H1 (cell line): Measurements from ENCODE around the gene TMEM50A. TPM values are rescaled to one million over a fixed set of nuclear protein-coding genes. Genes with fewer than 3 reads are reported as not detected.

Source experiments
- CTCF ChIA-PET: fragments of 300-600 bp; sonication (Branson Sonifier 250); formaldehyde crosslinking; loops from one replicate; lab custom pipeline; 2021; ENCODE audit not compliant: partially characterized antibody; lab: Charles Lee
- POLR2A ChIA-PET: fragments of 300-600 bp; sonication (Branson Sonifier 250); formaldehyde crosslinking; loops from one replicate; lab custom pipeline; 2021; ENCODE audit warnings: inconsistent platforms; ENCODE audit not compliant: partially characterized antibody; lab: Charles Lee
- DNase-seq, 2 experiments: peaks; one replicate each; pipeline versions ENCODE4 v3.0.0 to v3.0.0-alpha.2; 2010 to 2022; ENCODE audit warnings: low spot score in 2 of 2, low read depth in 1 of 2, mixed read lengths in 1 of 2
- FAIRE-seq: peaks from 2 replicates; lab custom pipeline; 2011; peaks lifted over from hg19 to GRCh38; lab: Jason Lieb, UNC
- H2AFZ ChIP-seq: 2 replicates; pipeline ENCODE4 v1.8.1; 2012; ENCODE audit warnings: low read length, inconsistent platforms
- H2AK5ac ChIP-seq: 2 replicates; pipeline ENCODE4 v1.6.1; 2013; ENCODE audit warnings: low read depth, low read length
- H2BK120ac ChIP-seq: replicated peaks from 2 replicates; pipeline ENCODE3; 2013; ENCODE audit warnings: low read depth, low read length, inconsistent platforms
- H2BK12ac ChIP-seq: 2 replicates; pipeline ENCODE4 v1.6.1; 2013; ENCODE audit warnings: low read depth, low read length
- H2BK15ac ChIP-seq: 2 replicates; pipeline ENCODE4 v1.6.1; 2013; ENCODE audit warnings: low read length
- H2BK20ac ChIP-seq: 2 replicates; pipeline ENCODE4 v1.6.1; 2013; ENCODE audit warnings: low read length
- H2BK5ac ChIP-seq: 2 replicates; pipeline ENCODE4 v1.6.1; 2013; ENCODE audit warnings: low read depth, low read length
- H3K14ac ChIP-seq: 2 replicates; pipeline ENCODE4 v1.6.1; 2013; ENCODE audit warnings: inconsistent platforms; ENCODE audit not compliant: insufficient read length
- H3K18ac ChIP-seq: 2 replicates; pipeline ENCODE4 v1.6.1; 2013; ENCODE audit warnings: low read length; ENCODE audit errors: extremely low read depth
- H3K23ac ChIP-seq: 2 replicates; pipeline ENCODE4 v1.6.1; 2013; ENCODE audit warnings: inconsistent platforms; ENCODE audit not compliant: insufficient read length
- H3K23me2 ChIP-seq: 2 replicates; pipeline ENCODE4 v1.6.1; 2013; ENCODE audit warnings: low read depth, low read length
- H3K27ac ChIP-seq: 2 replicates; pipeline ENCODE4 v1.6.1; 2011; ENCODE audit warnings: low read depth, low read length, inconsistent platforms
- H3K27me3 ChIP-seq, 4 experiments: replicated peaks in 1 of 4; 1 replicate in 1 of 4; 2 replicates in 3 of 4; pipeline versions ENCODE4 v1.6.1 to v1.8.1; 2011 to 2013; ENCODE audit warnings: low read length in 3 of 4, mild to moderate bottlenecking in 3 of 4, inconsistent platforms in 2 of 4, mixed read lengths in 2 of 4, moderate library complexity in 1 of 4; ENCODE audit not compliant: control insufficient read depth in 3 of 4, insufficient read depth in 3 of 4; ENCODE audit errors: extremely low read depth in 1 of 4
- H3K36me3 ChIP-seq, 4 experiments: 2 replicates each; pipeline versions ENCODE4 v1.6.1 to v1.8.1; 2011 to 2013; ENCODE audit warnings: mild to moderate bottlenecking in 4 of 4, low read length in 3 of 4, moderate library complexity in 2 of 4, control low read depth in 1 of 4, inconsistent platforms in 1 of 4; ENCODE audit not compliant: insufficient read depth in 4 of 4, control insufficient read depth in 2 of 4
- H3K4ac ChIP-seq: replicated peaks from 2 replicates; pipeline ENCODE3; 2013; ENCODE audit warnings: low read length, low read depth, mixed read lengths, inconsistent platforms; ENCODE audit not compliant: insufficient read length
- H3K4me1 ChIP-seq, 4 experiments: replicated peaks in 1 of 4; 1 replicate in 1 of 4; 2 replicates in 3 of 4; pipeline versions ENCODE4 v1.6.1 to v1.8.1; 2011 to 2013; ENCODE audit warnings: low read length in 3 of 4, inconsistent platforms in 2 of 4, mixed read lengths in 1 of 4; ENCODE audit not compliant: insufficient read depth in 4 of 4, control insufficient read depth in 3 of 4
- H3K4me2 ChIP-seq, 2 experiments: 2 replicates each; pipeline versions ENCODE4 v1.6.1 to v1.8.1; 2011 to 2013; ENCODE audit warnings: low read depth in 2 of 2, low read length in 2 of 2, control low read depth in 1 of 2, inconsistent platforms in 1 of 2, mild to moderate bottlenecking in 1 of 2; ENCODE audit not compliant: insufficient read depth in 1 of 2
- H3K4me3 ChIP-seq, 4 experiments: fragments of 200-600, 300-600 bp in 1 of 4; sonication (generic), shearing (Covaris generic), sonication (Bioruptor Twin) in 1 of 4; 2 replicates each; pipeline versions ENCODE4 v1.5.1 to v1.8.1; 2011 to 2016; ENCODE audit warnings: low read length in 4 of 4, low read depth in 3 of 4, control low read depth in 2 of 4, inconsistent platforms in 2 of 4, mild to moderate bottlenecking in 2 of 4, mixed read lengths in 1 of 4, moderate library complexity in 1 of 4; ENCODE audit not compliant: insufficient read depth in 2 of 4; ENCODE audit errors: extremely low read depth in 1 of 4
- H3K56ac ChIP-seq: replicated peaks from 2 replicates; pipeline ENCODE3; 2013; ENCODE audit warnings: low read depth, mild to moderate bottlenecking, mixed read lengths, low read length, inconsistent platforms; ENCODE audit not compliant: insufficient read length
- H3K79me1 ChIP-seq: 2 replicates; pipeline ENCODE4 v1.6.1; 2013; ENCODE audit warnings: low read depth, low read length, control low read depth
- H3K79me2 ChIP-seq, 2 experiments: 2 replicates each; pipeline versions ENCODE4 v1.6.1 to v1.8.1; 2012 to 2013; ENCODE audit warnings: low read length in 2 of 2, mild to moderate bottlenecking in 2 of 2, inconsistent platforms in 1 of 2; ENCODE audit not compliant: insufficient read depth in 2 of 2, control insufficient read depth in 1 of 2
- H3K9ac ChIP-seq, 4 experiments: replicated peaks in 1 of 4; 1 replicate in 1 of 4; 2 replicates in 3 of 4; pipeline versions ENCODE4 v1.6.1 to v1.8.1; 2011 to 2013; ENCODE audit warnings: low read depth in 3 of 4, low read length in 3 of 4, control low read depth in 2 of 4, mild to moderate bottlenecking in 2 of 4, moderate library complexity in 2 of 4, inconsistent platforms in 1 of 4; ENCODE audit errors: extremely low read depth in 1 of 4
- H3K9me3 ChIP-seq, 2 experiments: 2 replicates each; pipeline versions ENCODE4 v1.6.1 to v1.8.1; 2012 to 2013; ENCODE audit warnings: mild to moderate bottlenecking in 2 of 2, moderate library complexity in 2 of 2, control low read depth in 1 of 2, inconsistent platforms in 1 of 2, low read depth in 1 of 2, low read length in 1 of 2, mixed read lengths in 1 of 2; ENCODE audit not compliant: insufficient read depth in 2 of 2
- H4K20me1 ChIP-seq, 2 experiments: replicated peaks in 1 of 2; 2 replicates each; pipeline versions ENCODE3 to v1.8.1; 2011 to 2013; ENCODE audit warnings: inconsistent platforms in 2 of 2, low read length in 2 of 2, mild to moderate bottlenecking in 1 of 2; ENCODE audit not compliant: insufficient read depth in 2 of 2, control insufficient read depth in 1 of 2
- H4K5ac ChIP-seq: 2 replicates; pipeline ENCODE4 v1.6.1; 2013; ENCODE audit warnings: low read length, low read depth, mixed read lengths, inconsistent platforms; ENCODE audit not compliant: insufficient read length
- H4K8ac ChIP-seq: 2 replicates; pipeline ENCODE4 v1.8.0; 2013; ENCODE audit warnings: mild to moderate bottlenecking, moderate library complexity, low read length, inconsistent platforms; ENCODE audit not compliant: insufficient read depth; ENCODE audit errors: extremely low read depth
- H4K91ac ChIP-seq: replicated peaks from 2 replicates; pipeline ENCODE3; 2013; ENCODE audit warnings: low read length, mixed read lengths, inconsistent platforms; ENCODE audit not compliant: insufficient read length
- BACH1 ChIP-seq: IDR thresholded peaks from 2 replicates; pipeline ENCODE4 v1.6.1; 2012; ENCODE audit warnings: low read length, improper control_type of control experiment
- CEBPB ChIP-seq: IDR thresholded peaks from 2 replicates; pipeline ENCODE4 v1.6.1; 2012; ENCODE audit warnings: low read depth, low read length
- KDM1A ChIP-seq: fragments of 200-600, 300-600 bp; sonication (generic); IDR thresholded peaks from 2 replicates; pipeline ENCODE4 v1.7.1; 2016; ENCODE audit warnings: mild to moderate bottlenecking, low read length, borderline replicate concordance
- RBBP5 ChIP-seq: IDR thresholded peaks from 2 replicates; pipeline ENCODE4 v1.7.1; 2012; ENCODE audit warnings: low read depth, mild to moderate bottlenecking, inconsistent platforms, low read length, moderate library complexity, borderline replicate concordance
- WGBS, 2 experiments: shearing (Covaris generic) in 1 of 2; methylation state at CpG; one replicate each; pipeline versions ENCODE4 v1.1.6 to v1.1.7; 2013 to 2015; ENCODE audit warnings: low lambda C conversion rate in 2 of 2, mixed read lengths in 2 of 2, inconsistent platforms in 1 of 2, low coverage in 1 of 2, missing lambda C conversion rate in 1 of 2; ENCODE audit not compliant: insufficient replicate concordance in 2 of 2, insufficient coverage in 1 of 2, insufficient read length in 1 of 2; ENCODE audit errors: extremely low coverage in 1 of 2, missing lambda C conversion rate in 1 of 2; 5-methylcytosine and 5-hydroxymethylcytosine counted together
- polyA plus RNA-seq, 7 experiments: library from polyadenylated mRNA; depleted of rRNA in 3 of 7; stranded (reverse) in 5 of 7; unstranded in 2 of 7; fragments of >200 nt in 5 of 7; fragments of 200-250 nt in 2 of 7; gene quantifications; 1 replicate in 5 of 7; 2 replicates in 1 of 7; 4 replicates in 1 of 7; pipeline versions ENCODE4 v1.2.1 to v1.2.3, GENCODE V29; 2011 to 2013; ENCODE audit warnings: missing spikeins in 2 of 7, mixed read lengths in 2 of 7
- total RNA-seq: library from RNA; stranded (reverse); fragmentation: NEBNext Ultra II Directional; extraction: Animal tissue kit (Norgen Biotek cat#: 25700); gene quantifications from 2 replicates; pipeline ENCODE4 v1.2.1, GENCODE V29; 2021
- TF ChIP-seq, protein P1 (sequence below): IDR thresholded peaks from 2 replicates; pipeline ENCODE4 v1.6.1; 2011; ENCODE audit warnings: low read length, improper control_type of control experiment
- TF ChIP-seq, protein P2 (sequence below): IDR thresholded peaks from 2 replicates; pipeline ENCODE4 v1.6.1; 2011; ENCODE audit warnings: low read depth, mild to moderate bottlenecking, low read length; ENCODE audit not compliant: insufficient read depth

TMEM50A gene
- total and polyA plus RNA-seq, 2 of the 8 experiments (the other 6 are each of a cell fraction or from before 2014, with no cell fraction given): 98.6 to 111 TPM

DNA sequence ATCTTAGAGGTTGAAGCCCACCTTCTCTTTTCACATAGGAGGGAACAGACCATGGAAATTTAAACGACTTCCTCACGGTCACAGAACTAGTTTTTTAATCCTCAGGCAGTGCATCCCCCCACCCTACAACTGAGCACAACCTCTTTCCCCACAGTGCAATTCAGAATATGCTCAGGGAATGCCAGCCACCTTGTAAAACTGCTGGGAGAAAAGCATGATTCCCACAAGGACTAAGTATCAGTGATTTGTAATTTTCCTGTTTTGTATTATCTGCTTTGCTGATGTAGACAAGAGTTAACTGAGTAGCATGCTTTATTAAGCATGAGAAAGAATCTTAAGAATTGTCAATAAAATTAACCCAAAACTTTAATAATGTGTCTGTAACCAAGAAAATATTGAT, 23.8 kb downstream of the TMEM50A start:
- Histone ChIP-seq H3K27ac (no peak overlapping the region), H3K56ac (no peak overlapping the region), H2AK5ac (no peak overlapping the region), H3K23me2 (no peaks in the 10 kb centered on the region), H2BK120ac (no peak overlapping the region), H3K4me2 (no peak overlapping the region), H2BK12ac (no peak overlapping the region), H2BK20ac (no peak overlapping the region), H3K79me2 (no peaks in the 10 kb centered on the region), H3K4me3 (no peak overlapping the region), H3K14ac (no peak overlapping the region), H2BK15ac (no peak overlapping the region), H4K5ac (no peak overlapping the region), H3K27me3 (no peaks in the 10 kb centered on the region), H4K8ac (no peak overlapping the region), H3K23ac (no peak overlapping the region), H3K4me1 (no peaks in the 10 kb centered on the region), H4K20me1 (no peaks in the 10 kb centered on the region), H2BK5ac (no peak overlapping the region), H2AFZ (no peak overlapping the region), H3K9me3 (no peaks in the 10 kb centered on the region), H3K18ac (no peak overlapping the region), H3K79me1 (no peaks in the 10 kb centered on the region), H3K9ac (peak overlapping the region in 1 of 4 experiments; percentile 34; a peak in 1 of 7 replicates), H3K36me3 (peaks cover 6 to 19% (median 15%) of the 10 kb centered on the region in 4 experiments; a peak in 6 of 8 replicates), H4K91ac (no peak overlapping the region), H3K4ac (no peak overlapping the region)
- FAIRE-seq (no peak), DNase-seq (no peak)
- ChIA-PET POLR2A (no interaction called here), CTCF (no interaction called here)
- WGBS, 2 experiments: 92% methylated on average over 2 of the region's 2 CpGs; no CpG with 5 or more reads in 1 of the 2 experiments
- TF ChIP-seq CEBPB (no peak), RBBP5 (no peak), BACH1 (no peak), KDM1A (no peak)
- TF ChIP-seq, protein P1, sequence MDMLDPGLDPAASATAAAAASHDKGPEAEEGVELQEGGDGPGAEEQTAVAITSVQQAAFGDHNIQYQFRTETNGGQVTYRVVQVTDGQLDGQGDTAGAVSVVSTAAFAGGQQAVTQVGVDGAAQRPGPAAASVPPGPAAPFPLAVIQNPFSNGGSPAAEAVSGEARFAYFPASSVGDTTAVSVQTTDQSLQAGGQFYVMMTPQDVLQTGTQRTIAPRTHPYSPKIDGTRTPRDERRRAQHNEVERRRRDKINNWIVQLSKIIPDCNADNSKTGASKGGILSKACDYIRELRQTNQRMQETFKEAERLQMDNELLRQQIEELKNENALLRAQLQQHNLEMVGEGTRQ: no peak
- TF ChIP-seq, protein P2, sequence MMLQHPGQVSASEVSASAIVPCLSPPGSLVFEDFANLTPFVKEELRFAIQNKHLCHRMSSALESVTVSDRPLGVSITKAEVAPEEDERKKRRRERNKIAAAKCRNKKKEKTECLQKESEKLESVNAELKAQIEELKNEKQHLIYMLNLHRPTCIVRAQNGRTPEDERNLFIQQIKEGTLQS: no peak
